NCI-H774 (cell line): ENCODE data around the gene SUPT20HL2.
"Not testable (repeated sequence)": the region's sequence is repeated elsewhere in the genome, so short reads cannot be mapped to it uniquely, and the experiment has no call there.

Source experiments
- DNase-seq: peaks from one replicate; lab custom pipeline; 2025; lab: John Stamatoyannopoulos, UW

SUPT20HL2 gene

DNA sequence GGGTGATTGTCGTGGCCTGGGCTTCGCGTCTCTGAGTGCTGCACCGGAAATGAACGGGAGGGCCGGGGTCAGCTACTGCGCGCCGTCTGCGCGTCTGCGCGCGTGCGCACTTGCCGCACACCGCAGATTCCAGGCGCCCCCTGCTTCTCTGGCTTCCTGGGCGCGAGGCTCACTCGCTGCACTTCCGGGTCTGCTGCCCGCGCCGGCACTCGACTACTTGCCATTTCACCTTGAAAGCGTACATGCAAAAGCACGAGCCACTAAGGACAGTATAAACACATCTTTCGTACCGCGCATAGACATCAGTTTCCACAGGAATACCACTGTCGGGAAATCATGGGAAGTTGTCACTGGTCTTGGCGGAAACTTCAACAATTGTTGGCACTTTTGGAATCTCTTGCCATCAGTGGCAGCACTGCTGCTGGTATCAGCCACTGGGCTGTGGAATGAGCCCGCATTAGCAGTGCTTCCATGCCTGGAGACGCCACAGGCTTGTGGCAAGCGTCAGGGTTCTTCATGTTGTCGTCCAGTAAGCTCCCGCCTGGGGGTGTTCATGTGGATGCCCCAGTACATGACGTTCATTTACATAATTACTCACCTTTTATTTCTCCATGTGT, at the start of gene SUPT20HL2:
TSS of gene SUPT20HL2 (minus strand) at position 51 of the 617 bp plus-strand sequence. CDS start 754 bp downstream, outside the sequence.
- DNase-seq = no peak

DNA sequence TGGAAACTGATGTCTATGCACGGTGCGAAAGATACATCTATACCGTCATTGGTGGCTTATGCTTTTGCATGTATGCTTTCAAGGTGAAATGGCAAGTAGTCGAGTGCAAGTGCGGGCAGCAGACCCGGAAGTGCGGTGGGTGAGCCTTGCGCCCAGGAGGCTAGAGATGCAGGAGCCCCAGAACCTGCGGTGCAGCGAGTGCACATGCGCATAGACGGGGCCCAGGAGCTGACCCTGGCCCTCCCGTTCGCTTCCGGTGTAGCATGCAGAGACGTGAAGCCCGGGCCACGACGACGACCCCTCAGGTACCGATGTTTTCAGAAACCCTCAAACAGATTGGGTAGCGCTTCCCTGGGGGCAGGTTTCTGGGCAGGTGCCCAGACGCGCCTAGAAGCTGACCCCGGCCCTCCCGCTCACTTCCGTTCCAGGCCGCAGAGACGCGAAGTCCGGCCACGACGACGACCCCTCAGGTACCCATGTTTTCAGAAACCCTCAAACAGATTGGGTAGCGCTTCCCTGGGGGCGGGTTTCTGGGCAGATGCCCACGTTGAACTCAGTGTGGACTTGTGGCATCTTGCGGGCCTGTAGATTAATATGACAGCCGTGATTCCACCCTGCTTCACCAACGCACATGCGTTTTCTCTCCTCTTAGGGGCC, 48.3 kb upstream of the SUPT20HL2 start:
- DNase-seq = not testable (repeated sequence)

DNA sequence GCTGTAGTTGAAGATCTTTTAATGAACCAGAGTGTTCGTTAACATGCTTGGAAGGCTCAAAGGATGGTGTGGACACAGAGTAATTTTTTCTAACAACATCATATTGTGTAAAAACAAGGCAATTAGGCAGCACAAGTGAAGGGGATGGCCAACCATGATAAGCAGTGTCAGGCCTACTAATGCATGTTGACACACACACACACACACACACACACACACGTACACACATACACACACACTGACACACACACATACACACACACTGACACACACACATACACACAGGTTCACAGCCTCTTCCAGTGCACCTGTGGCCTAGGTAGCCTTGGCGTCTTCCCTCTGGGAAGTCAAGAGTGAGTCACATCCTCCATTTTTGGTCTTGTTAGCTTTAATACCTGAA, 46.4 kb upstream of the SUPT20HL2 start, which contains the start of gene SUPT20HL1:
TSS of gene SUPT20HL1 (plus strand) at position 368 of the 400 bp plus-strand sequence. CDS start 2,122 bp downstream, outside the sequence.
- DNase-seq = no peak

DNA sequence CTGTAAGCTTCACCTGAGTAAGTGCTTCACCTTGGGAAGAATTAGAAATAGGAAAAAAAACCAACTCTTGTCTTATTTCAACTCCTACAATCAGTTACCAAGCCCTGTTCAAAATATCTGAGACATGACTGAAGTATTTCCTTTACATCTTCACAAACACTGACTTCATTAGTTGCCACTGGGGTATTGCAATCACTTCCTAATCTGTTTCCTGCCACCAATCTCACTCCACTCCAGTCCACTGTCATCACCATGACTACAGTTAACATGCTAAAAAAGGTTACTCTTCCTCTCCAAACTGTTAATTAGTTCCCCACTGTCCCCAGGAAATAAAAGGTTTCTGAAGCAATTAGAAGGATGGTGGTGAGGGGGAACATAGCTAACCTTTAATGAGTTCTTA, 43.2 kb upstream of the SUPT20HL2 start:
- no peak for DNase-seq

DNA sequence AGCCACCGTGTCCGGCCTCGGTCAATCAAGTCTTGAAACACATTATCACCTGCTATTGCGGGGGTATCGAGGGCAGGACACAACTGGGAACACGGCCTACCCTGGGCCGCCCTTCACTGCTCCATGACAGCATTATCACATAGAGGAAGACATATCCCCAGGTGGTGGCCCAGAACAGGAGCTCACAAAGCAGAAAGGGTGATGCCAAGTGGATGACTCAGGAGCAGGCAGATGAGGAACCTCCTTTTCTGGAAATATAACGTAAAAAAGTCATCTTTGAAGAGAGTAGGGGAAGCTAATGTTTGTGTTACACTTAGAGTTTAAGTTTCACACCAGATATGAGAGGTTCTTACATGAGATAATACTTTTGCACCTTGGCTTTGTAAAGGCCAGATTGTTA, 41.2 kb upstream of the SUPT20HL2 start:
- no peak for DNase-seq

DNA sequence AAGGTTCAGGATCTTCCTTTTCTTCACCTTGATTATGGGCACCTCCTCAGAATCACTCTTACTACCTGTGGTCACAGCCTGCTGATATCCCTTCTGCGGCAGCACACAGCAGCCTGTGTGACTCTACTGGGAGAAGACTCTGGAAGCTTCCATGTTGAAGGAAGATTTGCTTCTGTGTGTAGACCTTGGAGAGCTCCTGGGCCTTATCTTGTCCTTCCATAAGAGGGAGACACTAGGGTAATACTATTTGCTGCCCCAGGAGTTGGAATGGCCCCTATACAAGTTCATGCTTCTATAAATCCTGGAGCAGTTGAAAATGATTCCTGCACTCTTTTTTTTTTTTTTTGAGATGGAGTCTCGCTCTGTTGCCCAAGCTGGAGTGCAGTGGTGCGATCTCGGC, 36.3 kb upstream of the SUPT20HL2 start:
- no peak for DNase-seq

DNA sequence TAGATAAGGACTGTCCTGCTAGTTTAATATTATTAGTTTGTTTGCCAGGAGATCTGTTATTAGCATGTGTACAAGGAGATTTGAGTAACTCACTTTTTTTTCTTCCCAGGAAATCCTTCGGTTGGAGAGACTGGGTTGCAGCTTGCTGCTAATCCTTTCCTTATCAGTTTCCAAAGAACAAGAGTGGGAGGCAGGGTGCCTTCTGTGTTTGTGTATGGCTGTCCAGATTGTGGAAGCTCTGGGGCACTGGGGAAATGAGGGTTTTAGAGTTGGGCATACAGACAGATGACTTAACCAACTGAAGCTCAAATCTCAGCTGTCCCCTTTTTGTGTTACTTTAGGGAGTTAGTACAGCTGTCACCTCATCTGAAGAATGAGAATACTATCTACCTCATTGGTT, 34.0 kb upstream of the SUPT20HL2 start:
- no peak for DNase-seq

DNA sequence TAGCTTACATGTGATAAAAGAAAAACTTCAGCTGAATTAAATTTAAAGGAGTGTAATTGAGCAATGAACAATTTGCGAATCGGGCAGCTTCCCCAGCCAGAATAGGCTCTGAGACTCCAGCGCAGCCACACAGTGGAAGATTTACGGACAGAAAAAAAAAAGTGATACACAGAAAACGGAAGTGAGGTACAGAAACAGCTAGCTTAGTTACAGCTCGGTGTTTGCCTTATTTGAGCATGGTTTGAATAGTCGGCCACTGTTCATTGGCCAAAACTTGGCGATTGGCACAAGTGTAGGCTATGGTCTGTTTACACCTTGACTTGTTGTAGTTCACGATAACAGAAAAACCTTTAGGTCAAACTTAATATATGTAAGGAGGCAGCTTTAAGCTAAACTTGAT, 29.9 kb upstream of the SUPT20HL2 start:
- DNase-seq = no peak

DNA sequence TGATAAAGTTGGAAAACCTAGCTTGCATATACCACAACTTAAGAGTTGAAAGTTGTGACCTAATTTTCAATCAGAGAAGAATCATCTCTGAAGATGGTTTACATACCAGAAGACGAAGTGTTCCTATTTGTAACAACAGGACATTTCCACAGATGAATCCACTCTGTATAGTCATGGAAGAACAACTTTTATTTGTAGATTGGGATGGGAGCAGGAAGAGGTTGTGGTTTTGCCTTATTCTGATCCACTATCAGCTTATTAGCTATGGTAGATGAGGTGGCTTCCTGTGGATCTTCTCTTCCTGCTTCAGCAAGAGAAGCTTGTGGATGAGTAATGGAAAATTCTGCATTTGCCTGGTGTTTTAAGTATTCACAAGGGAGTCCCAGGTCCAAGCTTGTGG, 27.9 kb upstream of the SUPT20HL2 start:
- DNase-seq = no peak

DNA sequence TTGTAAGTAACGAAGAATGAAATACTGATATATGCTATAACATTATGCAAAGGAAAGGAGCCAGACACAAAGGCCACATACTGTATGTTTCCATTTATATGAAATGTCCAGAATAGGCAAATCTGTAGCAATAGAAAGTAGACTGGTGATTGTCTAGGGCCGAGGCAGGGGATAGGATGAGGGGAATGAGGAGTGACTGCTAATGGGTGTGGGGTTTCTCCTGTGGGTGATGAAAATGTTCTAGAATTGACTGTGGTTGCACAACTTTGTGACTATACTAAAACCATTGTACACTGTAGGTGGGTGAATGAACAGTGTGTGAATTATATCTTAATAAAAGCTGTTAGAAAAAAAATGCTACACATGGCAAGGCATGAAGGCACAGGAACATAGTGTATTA, 26.6 kb upstream of the SUPT20HL2 start:
- DNase-seq = no peak

DNA sequence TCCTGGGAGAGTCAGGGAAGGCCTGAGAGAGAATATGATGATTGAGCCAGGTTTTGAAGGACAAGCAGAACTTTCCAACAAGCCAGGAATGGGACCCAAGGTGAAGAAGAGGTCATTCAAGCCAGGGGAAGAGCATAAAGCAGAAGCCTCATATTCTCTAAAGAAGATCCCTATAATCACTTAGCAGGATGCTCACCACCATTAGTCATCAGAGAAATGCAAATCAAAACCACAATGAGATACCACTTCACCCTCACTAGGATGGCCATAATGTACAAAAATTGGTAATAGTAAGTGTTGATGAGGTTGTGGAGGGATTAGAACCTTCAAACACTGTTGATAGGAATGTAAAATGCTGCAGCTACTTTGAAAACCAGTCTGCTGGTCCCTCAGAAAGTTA, 26.0 kb upstream of the SUPT20HL2 start:
- DNase-seq = no peak

DNA sequence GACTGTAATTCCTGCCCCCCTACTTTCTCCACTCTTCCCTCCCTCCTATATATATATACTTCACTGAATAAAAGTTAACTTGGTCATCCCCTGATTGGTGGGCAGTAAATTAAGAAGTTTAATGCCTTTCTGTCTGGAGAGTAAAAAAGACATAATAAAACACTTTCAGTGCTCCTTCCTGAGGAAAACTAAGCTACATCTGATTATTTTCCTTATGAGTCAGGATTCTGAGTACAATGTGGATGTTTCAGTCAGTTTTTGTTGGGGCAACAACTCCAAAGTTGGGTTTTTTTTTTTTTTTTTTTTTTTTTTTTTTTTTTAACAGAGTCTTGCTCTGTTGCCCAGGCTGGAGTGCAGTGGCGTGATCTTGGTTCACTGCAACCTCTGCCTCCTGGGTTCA, 22.0 kb upstream of the SUPT20HL2 start:
- DNase-seq = no peak

DNA sequence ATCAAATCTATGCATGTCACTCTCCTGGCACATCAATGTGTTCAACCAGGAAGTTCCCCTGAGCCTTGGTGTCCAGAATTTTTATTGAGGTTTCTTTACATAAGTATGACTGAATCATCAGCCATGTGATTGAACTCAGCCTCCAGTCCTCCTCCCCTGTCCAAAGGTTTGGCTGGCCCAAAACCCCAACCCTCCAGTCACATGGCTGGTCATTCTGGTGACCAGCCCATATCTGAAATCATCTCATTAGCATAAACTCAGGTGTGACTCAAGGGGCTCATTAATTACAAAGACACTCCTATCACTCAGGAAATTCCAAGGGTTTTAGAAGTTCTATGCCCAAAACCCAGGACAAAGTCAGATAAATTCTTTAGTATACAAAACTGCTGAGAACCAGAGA, 20.6 kb upstream of the SUPT20HL2 start:
- no peak for DNase-seq

DNA sequence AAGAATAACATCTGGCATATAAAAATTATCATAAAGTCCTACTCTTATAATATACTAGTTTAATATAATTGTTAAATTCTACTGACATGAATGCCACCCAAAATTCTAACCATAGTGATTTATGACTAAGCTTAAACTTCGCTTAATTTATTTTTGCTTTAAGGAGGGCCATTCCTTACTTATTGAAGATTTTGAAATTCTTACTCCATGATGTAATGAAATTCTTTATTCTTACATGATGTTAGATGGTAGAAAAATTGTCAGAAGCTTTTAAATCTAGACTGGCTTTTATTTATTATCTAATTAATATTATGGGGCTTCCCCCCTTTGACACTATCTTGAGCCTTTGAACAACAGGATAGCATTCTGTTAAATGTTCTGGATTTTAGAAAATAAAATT, 19.5 kb upstream of the SUPT20HL2 start:
- DNase-seq = no peak

DNA sequence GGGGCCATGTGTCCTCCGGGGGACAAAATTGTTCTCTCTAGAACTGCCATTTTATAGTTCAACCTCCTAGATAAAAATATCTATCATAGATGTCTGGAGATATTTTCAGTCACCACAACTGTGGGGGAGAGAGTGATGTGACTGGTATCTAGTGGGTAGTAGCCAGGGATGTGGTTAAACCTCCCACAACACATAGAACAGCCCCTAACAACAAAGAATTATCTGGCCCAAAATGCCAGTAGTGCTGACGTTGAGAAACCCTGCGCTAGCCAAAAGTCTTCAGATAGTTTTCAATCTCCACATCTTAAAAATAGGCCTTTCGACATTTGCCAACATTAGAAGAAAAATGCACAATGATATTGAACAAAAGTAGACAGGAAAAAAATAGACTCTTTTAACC, 19.0 kb upstream of the SUPT20HL2 start:
- no peak for DNase-seq

DNA sequence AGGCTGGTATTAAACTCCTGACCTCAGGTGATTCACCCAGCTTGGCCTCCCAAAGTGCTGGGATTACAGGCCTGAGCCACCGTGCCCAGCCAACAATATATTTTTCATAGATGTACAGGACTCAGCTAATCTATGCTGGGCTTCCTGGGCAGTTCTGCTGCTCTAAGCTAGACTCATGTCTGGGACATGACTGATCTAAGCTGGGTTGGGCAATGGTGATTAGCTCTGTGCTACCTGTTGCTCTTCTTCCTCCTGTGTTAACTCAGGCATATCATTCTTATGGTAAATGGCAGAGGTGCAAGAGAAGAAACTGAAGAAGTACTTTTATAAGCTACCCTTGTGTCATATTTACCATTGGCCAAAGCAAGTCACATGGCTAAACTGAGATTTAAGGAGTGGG, 11.4 kb upstream of the SUPT20HL2 start:
- DNase-seq = no peak

DNA sequence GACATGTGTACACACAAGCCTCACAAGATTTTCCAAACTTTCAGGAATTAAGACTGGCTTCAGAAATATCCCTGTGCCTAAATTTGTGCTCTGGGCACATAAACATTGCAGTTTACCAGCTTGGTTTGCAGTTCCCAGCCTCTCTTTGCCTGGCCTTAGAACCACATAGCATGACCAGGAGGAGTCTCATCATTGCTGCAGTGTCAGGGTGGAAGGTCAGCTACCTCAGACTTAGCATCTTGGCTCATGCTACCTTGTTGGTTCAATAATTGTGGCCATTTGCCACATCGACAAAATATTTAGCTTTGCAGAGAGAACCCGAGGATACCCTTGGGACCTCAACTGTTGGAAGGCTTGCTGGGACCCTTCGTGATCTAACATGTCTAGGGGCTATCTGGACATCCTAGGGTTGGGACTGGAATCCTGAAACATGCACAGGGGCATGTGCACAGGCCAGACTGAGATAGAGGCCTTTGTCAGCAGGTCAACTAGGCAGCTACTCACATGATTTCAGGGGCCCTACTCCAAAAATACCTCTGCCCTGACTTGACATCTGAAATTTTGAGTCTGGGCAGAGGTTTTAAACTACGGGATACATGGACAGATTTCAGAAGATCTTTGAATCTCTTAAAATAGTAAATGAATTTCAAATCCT, 8.0 kb upstream of the SUPT20HL2 start:
- no peak for DNase-seq

DNA sequence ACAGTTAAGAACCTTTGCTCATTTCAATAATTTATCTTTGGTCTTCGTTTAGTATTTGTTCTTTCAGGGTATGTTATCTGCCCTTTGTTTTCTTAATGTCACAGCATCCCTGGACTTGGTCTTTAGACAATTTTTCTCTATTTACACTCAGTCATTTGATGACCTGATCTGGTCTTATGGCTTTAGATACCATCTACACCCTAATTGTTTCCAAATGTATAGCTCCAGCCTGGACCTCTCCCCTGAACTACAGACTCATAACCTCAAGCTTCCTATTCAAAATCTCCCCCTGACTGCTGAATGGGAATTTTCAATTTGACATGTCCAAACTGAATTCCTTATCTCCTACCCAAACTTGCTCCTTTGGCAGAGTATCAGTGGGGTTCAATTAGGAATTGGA, 3.7 kb upstream of the SUPT20HL2 start:
- DNase-seq = no peak

DNA sequence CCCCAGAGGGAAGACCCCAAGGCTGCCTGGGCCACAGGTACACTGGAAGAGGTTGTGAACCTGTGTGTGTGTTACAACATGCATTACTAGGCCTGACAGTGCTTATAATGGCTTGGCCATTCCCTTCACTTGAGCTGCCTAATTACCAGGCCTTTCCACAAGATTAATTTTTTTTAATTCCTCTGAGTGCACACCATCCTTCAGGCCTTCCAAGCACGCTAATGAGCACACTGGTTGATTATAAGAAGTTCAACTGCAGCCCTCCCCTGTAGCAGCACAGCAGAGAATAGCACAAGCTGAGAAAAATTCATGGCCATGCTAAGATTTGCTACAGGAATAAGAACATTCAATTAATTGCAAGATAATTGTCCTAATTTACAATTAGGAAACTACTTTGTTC, 2.2 kb upstream of the SUPT20HL2 start:
- no peak for DNase-seq

DNA sequence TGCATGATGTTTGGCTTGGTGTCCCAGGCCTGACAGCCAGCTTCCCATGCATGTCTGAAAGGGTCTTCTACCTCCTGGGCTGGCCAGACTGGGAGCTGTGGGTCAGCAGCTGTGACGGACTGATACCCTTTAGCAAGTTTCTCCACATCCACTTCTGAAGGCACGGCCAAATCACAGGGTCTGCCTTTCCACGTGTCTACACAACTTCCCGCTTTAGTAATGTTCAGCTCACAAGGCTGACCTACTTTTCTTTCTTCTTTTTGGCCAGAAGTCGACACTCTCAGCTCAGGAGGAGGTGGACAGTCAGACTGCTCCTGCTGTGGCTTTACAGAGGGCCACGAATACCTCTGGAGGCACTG, 1.6 kb downstream of the SUPT20HL2 start:
- not testable (repeated sequence) for DNase-seq

DNA sequence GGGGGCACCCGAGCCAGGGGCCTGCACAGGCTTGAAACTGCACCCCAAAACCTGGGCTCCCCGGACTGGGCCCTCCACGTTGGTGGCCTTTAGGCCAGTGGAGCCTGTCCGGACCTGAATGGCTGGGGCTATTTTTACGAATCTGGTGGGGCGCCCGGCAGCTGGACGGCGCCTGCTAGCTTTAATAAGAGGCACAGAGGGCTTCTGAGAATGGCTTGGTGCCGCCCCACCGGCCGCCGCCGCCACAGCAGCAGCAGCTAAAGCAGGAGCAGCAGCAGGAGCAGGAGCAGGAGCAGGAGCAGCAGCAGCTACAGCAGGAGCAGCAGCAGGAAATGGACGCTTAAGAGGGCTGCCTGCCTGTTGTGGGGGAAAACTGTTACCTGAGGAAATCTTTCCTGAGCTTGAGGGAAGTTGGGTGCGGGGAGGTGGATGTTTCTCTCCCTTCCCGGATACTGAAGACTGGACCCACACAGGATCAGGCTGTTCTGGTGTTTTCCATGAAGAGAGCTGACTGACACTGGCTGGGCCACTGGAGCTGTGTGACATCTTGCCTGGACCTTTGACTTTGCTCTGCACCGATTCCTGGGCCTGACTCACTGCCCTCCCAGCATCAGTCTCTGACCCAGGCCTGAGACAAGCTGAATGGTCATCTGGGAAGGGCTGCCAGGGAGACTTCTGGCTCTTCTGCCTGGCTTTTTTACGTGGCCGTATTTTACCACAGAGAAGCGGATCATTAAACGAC, 2.2 kb downstream of the SUPT20HL2 start:
- DNase-seq = not testable (repeated sequence)

DNA sequence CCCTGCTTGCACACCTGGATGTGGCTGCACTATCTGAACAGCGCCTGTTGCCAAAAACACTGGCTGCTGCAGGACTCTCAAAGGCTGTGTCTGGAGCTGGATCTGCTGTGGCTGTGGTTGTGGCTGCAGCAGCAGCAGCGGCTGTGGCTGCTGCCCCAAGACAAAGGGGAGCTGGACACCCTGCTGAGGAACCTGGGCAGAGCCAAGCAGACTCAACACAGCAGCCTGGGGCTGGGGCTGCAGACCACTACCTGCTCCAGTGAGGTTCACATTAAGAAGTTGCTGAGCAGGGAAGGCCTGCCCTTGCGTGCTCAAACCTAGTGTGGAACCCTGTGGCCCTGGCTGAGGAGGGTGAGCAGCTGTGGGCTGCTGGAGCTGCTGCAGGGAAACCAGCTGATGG, 3.0 kb downstream of the SUPT20HL2 start:
- not testable (repeated sequence) for DNase-seq
